HCT116 (cell line): ENCODE data around the gene DPP10. TPM values are rescaled to one million over a fixed set of nuclear protein-coding genes. Genes with fewer than 3 reads are reported as not detected.

ENCODE experiments used
- ATAC-seq: fragments of 200-7000 bp; cut with Tn5 transposase; 2 replicates; pipeline ENCODE4 v1.9.1; 2020; ENCODE audit warnings: mild to moderate bottlenecking, moderate library complexity
- BruUV-seq: library from RNA; stranded (reverse); fragments of 400-500 nt; replicated peaks from 2 replicates; lab custom pipeline; 2021; lab: Mats Ljungman, UMichigan
- CTCF ChIA-PET: fragments of 300-600 bp; sonication (Branson Sonifier 250); formaldehyde crosslinking; loops from one replicate; lab custom pipeline; 2021; ENCODE audit warnings: antibody characterized with exemption; lab: Charles Lee
- POLR2A ChIA-PET: fragments of 300-600, 350-600 bp; sonication (Branson Sonifier 250); formaldehyde crosslinking; loops from one replicate; lab custom pipeline; 2021; ENCODE audit warnings: antibody characterized with exemption; lab: Charles Lee
- RAD21 ChIA-PET, 2 experiments: fragments of 300-600 bp; sonication (Branson Sonifier 250); formaldehyde crosslinking; loops; one replicate each; lab custom pipeline; 2023; ENCODE audit warnings: low total read pairs in 2 of 2; ENCODE audit not compliant: uncharacterized antibody in 2 of 2, unreplicated experiment in 2 of 2, low non-redundant PET in 1 of 2; lab: Charles Lee
- DNase-seq: peaks from one replicate; pipeline ENCODE4 v3.0.0-alpha.2; 2010; ENCODE audit warnings: low read depth, low spot score
- H2AFZ ChIP-seq: fragments of 200-600 bp; shearing (Covaris generic), sonication (generic); 2 replicates; pipeline ENCODE4 v1.6.1; 2017; ENCODE audit warnings: low read depth, mixed run types, mixed read lengths, antibody characterized with exemption, low read length; ENCODE audit not compliant: poor library complexity, severe bottlenecking
- H3K27ac ChIP-seq: 2 replicates; pipeline ENCODE4 v1.5.1; 2012; ENCODE audit warnings: low read depth, low read length
- H3K27me3 ChIP-seq: fragments of 200-600 bp; sonication (generic); 2 replicates; pipeline ENCODE4 v1.6.1; 2016; ENCODE audit warnings: mixed run types, low read length, mixed read lengths; ENCODE audit not compliant: insufficient read depth
- H3K36me3 ChIP-seq, 2 experiments: fragments of 200-500 bp in 1 of 2; fragments of 200-600 bp in 1 of 2; sonication (Bioruptor generic) in 1 of 2; sonication (generic) in 1 of 2; 2 replicates each; pipeline versions ENCODE4 v1.5.1 to v1.6.1; 2014 to 2016; ENCODE audit warnings: low read length in 2 of 2, inconsistent platforms in 1 of 2, mixed read lengths in 1 of 2, mixed run types in 1 of 2; ENCODE audit not compliant: insufficient read depth in 2 of 2, control insufficient read depth in 1 of 2
- H3K4me1 ChIP-seq, 2 experiments: fragments of 200-600 bp in 1 of 2; sonication (generic) in 1 of 2; 2 replicates each; pipeline versions ENCODE4 v1.5.1 to v1.6.1; 2012 to 2017; ENCODE audit warnings: low read length in 2 of 2, inconsistent platforms in 1 of 2, mild to moderate bottlenecking in 1 of 2, mixed read lengths in 1 of 2, mixed run types in 1 of 2, moderate library complexity in 1 of 2; ENCODE audit not compliant: insufficient read depth in 2 of 2, control insufficient read depth in 1 of 2
- H3K4me2 ChIP-seq: fragments of 200-600 bp; sonication (generic); 2 replicates; pipeline ENCODE4 v1.6.1; 2017; ENCODE audit warnings: mixed run types, low read length, mixed read lengths
- H3K4me3 ChIP-seq, 2 experiments: fragments of 200-600 bp in 1 of 2; sonication (generic) in 1 of 2; replicated peaks in 1 of 2; 2 replicates each; pipeline ENCODE4 v1.5.1; 2011 to 2016; ENCODE audit warnings: low read length in 2 of 2, control low read depth in 1 of 2, low read depth in 1 of 2, mild to moderate bottlenecking in 1 of 2, mixed read lengths in 1 of 2, mixed run types in 1 of 2
- H3K79me2 ChIP-seq: fragments of 200-600 bp; sonication (generic); 2 replicates; pipeline ENCODE4 v1.6.1; 2017; ENCODE audit warnings: mild to moderate bottlenecking, mixed run types, low read length, moderate library complexity, mixed read lengths; ENCODE audit not compliant: insufficient read depth
- H3K9ac ChIP-seq: fragments of 200-600 bp; sonication (generic); 2 replicates; pipeline ENCODE4 v1.6.1; 2016; ENCODE audit warnings: low read length, mixed read lengths
- H3K9me2 ChIP-seq: fragments of 200-600 bp; sonication (generic), shearing (Covaris generic); 2 replicates; pipeline ENCODE4 v1.6.1; 2017; ENCODE audit warnings: mixed run types, mild to moderate bottlenecking, moderate library complexity; ENCODE audit not compliant: insufficient read depth
- H3K9me3 ChIP-seq, 2 experiments: fragments of 200-500 bp in 1 of 2; fragments of 200-600 bp in 1 of 2; sonication (Bioruptor generic) in 1 of 2; sonication (generic) in 1 of 2; 2 replicates each; pipeline ENCODE4 v1.6.1; 2014 to 2017; ENCODE audit warnings: low read length in 2 of 2, mixed read lengths in 2 of 2, inconsistent platforms in 1 of 2, low read depth in 1 of 2, mild to moderate bottlenecking in 1 of 2, mixed run types in 1 of 2, moderate library complexity in 1 of 2; ENCODE audit not compliant: control insufficient read depth in 1 of 2, insufficient read depth in 1 of 2
- H4K20me1 ChIP-seq: fragments of 200-600 bp; sonication (generic), shearing (Covaris generic); 2 replicates; pipeline ENCODE4 v1.6.1; 2017; ENCODE audit warnings: mixed run types, mild to moderate bottlenecking, moderate library complexity; ENCODE audit not compliant: insufficient read depth
- CBX3 ChIP-seq: IDR thresholded peaks from 2 replicates; pipeline ENCODE4 v1.6.1; 2012; ENCODE audit warnings: low read depth
- CEBPB ChIP-seq: IDR thresholded peaks from 2 replicates; pipeline ENCODE4 v1.6.1; 2012; ENCODE audit warnings: low read depth
- ELF1 ChIP-seq: IDR thresholded peaks from 2 replicates; pipeline ENCODE4 v1.6.1; 2012; ENCODE audit warnings: low read depth, borderline replicate concordance
- EZH2phosphoT487 ChIP-seq: fragments of 200-600 bp; IDR thresholded peaks from 2 replicates; pipeline ENCODE4 v1.6.1; 2018; ENCODE audit warnings: antibody characterized with exemption, borderline replicate concordance
- POLR2A ChIP-seq: IDR thresholded peaks from 2 replicates; pipeline ENCODE4 v1.7.0; 2011; ENCODE audit warnings: borderline replicate concordance; ENCODE audit not compliant: insufficient read depth, insufficient read length; ENCODE audit errors: extremely low read depth
- SIN3A ChIP-seq: IDR thresholded peaks from 2 replicates; pipeline ENCODE4 v1.6.1; 2012; ENCODE audit warnings: low read depth
- SP1 ChIP-seq: IDR thresholded peaks from 2 replicates; pipeline ENCODE4 v1.6.1; 2012; ENCODE audit warnings: low read depth
- TCF7L2 ChIP-seq: IDR thresholded peaks from 2 replicates; pipeline ENCODE4 v1.7.0; 2011; ENCODE audit warnings: borderline replicate concordance, inconsistent platforms; ENCODE audit not compliant: insufficient read depth, insufficient read length; ENCODE audit errors: extremely low read depth
- YY1 ChIP-seq: IDR thresholded peaks from 2 replicates; pipeline ENCODE4 v1.6.1; 2011; ENCODE audit warnings: low read length, low read depth, moderate library complexity, mild to moderate bottlenecking; ENCODE audit not compliant: insufficient replicate concordance; ENCODE audit errors: extremely low read depth
- ZNF274 ChIP-seq: fragments of 200-500 bp; sonication (Bioruptor generic); IDR thresholded peaks from 2 replicates; pipeline ENCODE4 v1.6.1; 2014; ENCODE audit warnings: mild to moderate bottlenecking, low read depth, low read length, inconsistent platforms
- intact Hi-C: fragments of 100-400 bp; cut with micrococcal nuclease; formaldehyde crosslinking; loops from 2 replicates; pipeline ENCODE4 v1.10.0; 2022
- total RNA-seq: library from RNA; stranded (reverse); gene quantifications from one replicate; pipeline ENCODE4 v1.2.1, GENCODE V29; 2021; ENCODE audit not compliant: unreplicated experiment
- TF ChIP-seq, protein P1 (sequence below): IDR thresholded peaks from 2 replicates; pipeline ENCODE4 v1.6.1; 2011; ENCODE audit warnings: mild to moderate bottlenecking, low read length, moderate library complexity; ENCODE audit not compliant: insufficient replicate concordance; ENCODE audit errors: extremely low read depth
- TF ChIP-seq, protein P2 (sequence below): IDR thresholded peaks from 2 replicates; pipeline ENCODE4 v1.6.1; 2012; ENCODE audit warnings: low read depth

The DPP10 gene
- total RNA-seq, 1 experiment from 2014 or later = not detected

- H3K9ac ChIP-seq = no peak overlapping the region
- no peaks in the 10 kb centered on the region for H3K9me2 ChIP-seq
- H3K79me2 ChIP-seq = no peaks in the 10 kb centered on the region
- intact Hi-C loops = no loop called here
- H3K36me3 ChIP-seq = no peaks in the 10 kb centered on the region
- TF ChIP-seq CEBPB = no peak
- TF ChIP-seq ZNF274 = no peak
- no peak for TF ChIP-seq TCF7L2
- TF ChIP-seq, protein P1, sequence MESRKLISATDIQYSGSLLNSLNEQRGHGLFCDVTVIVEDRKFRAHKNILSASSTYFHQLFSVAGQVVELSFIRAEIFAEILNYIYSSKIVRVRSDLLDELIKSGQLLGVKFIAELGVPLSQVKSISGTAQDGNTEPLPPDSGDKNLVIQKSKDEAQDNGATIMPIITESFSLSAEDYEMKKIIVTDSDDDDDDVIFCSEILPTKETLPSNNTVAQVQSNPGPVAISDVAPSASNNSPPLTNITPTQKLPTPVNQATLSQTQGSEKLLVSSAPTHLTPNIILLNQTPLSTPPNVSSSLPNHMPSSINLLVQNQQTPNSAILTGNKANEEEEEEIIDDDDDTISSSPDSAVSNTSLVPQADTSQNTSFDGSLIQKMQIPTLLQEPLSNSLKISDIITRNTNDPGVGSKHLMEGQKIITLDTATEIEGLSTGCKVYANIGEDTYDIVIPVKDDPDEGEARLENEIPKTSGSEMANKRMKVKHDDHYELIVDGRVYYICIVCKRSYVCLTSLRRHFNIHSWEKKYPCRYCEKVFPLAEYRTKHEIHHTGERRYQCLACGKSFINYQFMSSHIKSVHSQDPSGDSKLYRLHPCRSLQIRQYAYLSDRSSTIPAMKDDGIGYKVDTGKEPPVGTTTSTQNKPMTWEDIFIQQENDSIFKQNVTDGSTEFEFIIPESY = no peak
- no peak for TF ChIP-seq EZH2phosphoT487
- DNase-seq = no peak
- H3K4me3 ChIP-seq = no peak overlapping the region
- H3K9me3 ChIP-seq = peaks cover 1 to 31% of the 10 kb centered on the region in 2 experiments; a peak in 2 of 4 replicates
- H3K27ac ChIP-seq = no peak overlapping the region
- POLR2A ChIA-PET = no interaction called here
- no peak overlapping the region for H2AFZ ChIP-seq
- no peak overlapping the region for H3K4me2 ChIP-seq
- H3K4me1 ChIP-seq = no peaks in the 10 kb centered on the region
- H4K20me1 ChIP-seq = no peaks in the 10 kb centered on the region
- ATAC-seq = no peak
- RAD21 ChIA-PET = no interaction called here
- no TSS peak for BruUV-seq
- CTCF ChIA-PET = no interaction called here
- H3K27me3 ChIP-seq = no peaks in the 10 kb centered on the region
These were observed 1131.3 kb downstream of the DPP10 start for GRCh38 chr2:115573756-115574155.

- Histone ChIP-seq H3K27me3 (no peaks in the 10 kb centered on the region), H4K20me1 (no peaks in the 10 kb centered on the region), H3K9me2 (no peaks in the 10 kb centered on the region), H3K9me3 (peaks cover 5 to 28% of the 10 kb centered on the region in 2 experiments; a peak in 2 of 4 replicates), H3K27ac (no peak overlapping the region), H2AFZ (no peak overlapping the region), H3K79me2 (no peaks in the 10 kb centered on the region), H3K4me1 (no peaks in the 10 kb centered on the region), H3K9ac (no peak overlapping the region), H3K4me2 (no peak overlapping the region), H3K4me3 (no peak overlapping the region), H3K36me3 (no peaks in the 10 kb centered on the region)
- BruUV-seq = no TSS peak
- ChIA-PET POLR2A (no interaction called here), CTCF (no interaction called here), RAD21 (no interaction called here)
- intact Hi-C loops = no loop called here
- ATAC-seq (no peak), DNase-seq (no peak)
- TF ChIP-seq SP1 (no peak), CBX3 (no peak), YY1 (no peak), ELF1 (no peak), CEBPB (no peak), POLR2A (no peak), SIN3A (no peak)
- TF ChIP-seq, protein P2, sequence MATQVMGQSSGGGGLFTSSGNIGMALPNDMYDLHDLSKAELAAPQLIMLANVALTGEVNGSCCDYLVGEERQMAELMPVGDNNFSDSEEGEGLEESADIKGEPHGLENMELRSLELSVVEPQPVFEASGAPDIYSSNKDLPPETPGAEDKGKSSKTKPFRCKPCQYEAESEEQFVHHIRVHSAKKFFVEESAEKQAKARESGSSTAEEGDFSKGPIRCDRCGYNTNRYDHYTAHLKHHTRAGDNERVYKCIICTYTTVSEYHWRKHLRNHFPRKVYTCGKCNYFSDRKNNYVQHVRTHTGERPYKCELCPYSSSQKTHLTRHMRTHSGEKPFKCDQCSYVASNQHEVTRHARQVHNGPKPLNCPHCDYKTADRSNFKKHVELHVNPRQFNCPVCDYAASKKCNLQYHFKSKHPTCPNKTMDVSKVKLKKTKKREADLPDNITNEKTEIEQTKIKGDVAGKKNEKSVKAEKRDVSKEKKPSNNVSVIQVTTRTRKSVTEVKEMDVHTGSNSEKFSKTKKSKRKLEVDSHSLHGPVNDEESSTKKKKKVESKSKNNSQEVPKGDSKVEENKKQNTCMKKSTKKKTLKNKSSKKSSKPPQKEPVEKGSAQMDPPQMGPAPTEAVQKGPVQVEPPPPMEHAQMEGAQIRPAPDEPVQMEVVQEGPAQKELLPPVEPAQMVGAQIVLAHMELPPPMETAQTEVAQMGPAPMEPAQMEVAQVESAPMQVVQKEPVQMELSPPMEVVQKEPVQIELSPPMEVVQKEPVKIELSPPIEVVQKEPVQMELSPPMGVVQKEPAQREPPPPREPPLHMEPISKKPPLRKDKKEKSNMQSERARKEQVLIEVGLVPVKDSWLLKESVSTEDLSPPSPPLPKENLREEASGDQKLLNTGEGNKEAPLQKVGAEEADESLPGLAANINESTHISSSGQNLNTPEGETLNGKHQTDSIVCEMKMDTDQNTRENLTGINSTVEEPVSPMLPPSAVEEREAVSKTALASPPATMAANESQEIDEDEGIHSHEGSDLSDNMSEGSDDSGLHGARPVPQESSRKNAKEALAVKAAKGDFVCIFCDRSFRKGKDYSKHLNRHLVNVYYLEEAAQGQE = no peak
These were observed 1132.2 kb downstream of the DPP10 start for GRCh38 chr2:115574667-115575066.
